Measurements from ENCODE around the gene SASS6.

GRCh38 chr1:100122177-100122576, 10.6 kb downstream of the SASS6 start:
- TF ChIP-seq CTCF (optimal IDR thresholded peaks at IDR 0.05 in 1 of 3, IDR thresholded peaks at IDR 0.05 in 1 of 3, conservative IDR thresholded peaks at IDR 0.05 in 1 of 3; ENCODE audit: extremely low read depth in 1 of 3, insufficient read depth in 2 of 3, low read length in 3 of 3), result no peak
- no peak for TF ChIP-seq EZH2 (IDR thresholded peaks at IDR 0.05; ENCODE audit: low read length)

Data from keratinocyte (primary cell).